Measurements from ENCODE around the gene RTN4RL2. TPM values are rescaled to one million over a fixed set of nuclear protein-coding genes. Genes with fewer than 3 reads are reported as not detected.
"Not testable (repeated sequence)": the region's sequence is repeated elsewhere in the genome, so short reads cannot be mapped to it uniquely, and the experiment has no call there.

RTN4RL2 gene
- total RNA-seq, 1 donor from 2014 or later, result 2.0 TPM

DNA sequence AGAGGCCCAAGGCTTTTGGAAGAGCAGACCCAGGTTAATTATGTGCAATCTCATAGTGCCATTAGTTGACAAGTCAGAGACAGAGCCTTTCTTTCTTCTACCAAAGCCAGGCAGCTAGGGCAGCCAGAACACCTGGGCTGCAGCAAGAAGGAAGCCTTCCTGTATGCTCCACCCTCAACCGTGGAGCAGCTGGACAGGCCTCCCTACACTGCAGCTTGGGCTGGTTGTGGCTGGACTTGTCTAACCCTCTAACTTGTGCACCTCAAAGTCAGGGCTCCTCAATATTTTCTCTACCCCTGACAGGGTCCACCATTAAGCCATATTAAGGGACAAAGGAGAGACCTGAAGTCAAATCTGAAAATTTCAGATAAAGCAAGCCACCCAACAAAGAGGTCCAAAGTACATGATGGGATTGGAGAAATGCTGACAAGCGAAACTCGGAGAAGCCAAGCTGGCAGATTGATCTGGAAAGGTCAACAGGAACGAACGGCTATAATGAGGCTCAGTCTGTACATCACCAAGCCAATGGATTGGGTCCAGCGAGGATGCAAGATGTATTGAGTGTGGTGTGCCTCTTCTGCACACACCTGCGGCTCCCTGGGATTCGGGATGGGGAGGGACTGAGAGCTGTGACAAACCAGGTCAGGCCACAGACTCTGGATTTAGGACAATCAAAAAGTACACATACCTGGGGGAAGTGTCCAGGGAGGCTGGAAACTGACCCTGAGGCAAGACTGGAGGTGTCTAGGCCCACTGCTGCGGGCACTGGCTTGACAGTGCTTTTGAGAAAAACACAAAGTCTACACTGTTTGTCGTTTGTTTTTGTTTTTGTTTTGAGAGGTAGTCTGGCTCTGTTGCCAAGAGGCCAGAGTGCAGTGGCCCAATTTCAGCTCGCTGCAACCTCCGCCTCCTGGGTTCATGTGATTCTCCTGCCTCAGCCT, 21.7 kb upstream of the RTN4RL2 start:
- intact Hi-C loops (cut with DNase I), result no loop called here
- Histone ChIP-seq H3K36me3 (no peaks in the 10 kb centered on the region), H3K27ac (no peak overlapping the region), H3K9me3 (no peaks in the 10 kb centered on the region), H3K4me3 (no peak overlapping the region), H3K27me3 (no peaks in the 10 kb centered on the region), H3K4me1 (peaks cover 14% of the 10 kb centered on the region)
- TF ChIP-seq, protein P1, sequence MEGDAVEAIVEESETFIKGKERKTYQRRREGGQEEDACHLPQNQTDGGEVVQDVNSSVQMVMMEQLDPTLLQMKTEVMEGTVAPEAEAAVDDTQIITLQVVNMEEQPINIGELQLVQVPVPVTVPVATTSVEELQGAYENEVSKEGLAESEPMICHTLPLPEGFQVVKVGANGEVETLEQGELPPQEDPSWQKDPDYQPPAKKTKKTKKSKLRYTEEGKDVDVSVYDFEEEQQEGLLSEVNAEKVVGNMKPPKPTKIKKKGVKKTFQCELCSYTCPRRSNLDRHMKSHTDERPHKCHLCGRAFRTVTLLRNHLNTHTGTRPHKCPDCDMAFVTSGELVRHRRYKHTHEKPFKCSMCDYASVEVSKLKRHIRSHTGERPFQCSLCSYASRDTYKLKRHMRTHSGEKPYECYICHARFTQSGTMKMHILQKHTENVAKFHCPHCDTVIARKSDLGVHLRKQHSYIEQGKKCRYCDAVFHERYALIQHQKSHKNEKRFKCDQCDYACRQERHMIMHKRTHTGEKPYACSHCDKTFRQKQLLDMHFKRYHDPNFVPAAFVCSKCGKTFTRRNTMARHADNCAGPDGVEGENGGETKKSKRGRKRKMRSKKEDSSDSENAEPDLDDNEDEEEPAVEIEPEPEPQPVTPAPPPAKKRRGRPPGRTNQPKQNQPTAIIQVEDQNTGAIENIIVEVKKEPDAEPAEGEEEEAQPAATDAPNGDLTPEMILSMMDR (IDR thresholded peaks at IDR 0.05), result no peak
- TF ChIP-seq POLR2AphosphoS5 (IDR thresholded peaks at IDR 0.05; ENCODE audit: insufficient read depth in 1 of 2, low read depth in 1 of 2) (no peak), POLR2A (IDR thresholded peaks at IDR 0.05) (no peak)
- no peak for DNase-seq (ENCODE audit: extremely low spot score in 2 of 2)

DNA sequence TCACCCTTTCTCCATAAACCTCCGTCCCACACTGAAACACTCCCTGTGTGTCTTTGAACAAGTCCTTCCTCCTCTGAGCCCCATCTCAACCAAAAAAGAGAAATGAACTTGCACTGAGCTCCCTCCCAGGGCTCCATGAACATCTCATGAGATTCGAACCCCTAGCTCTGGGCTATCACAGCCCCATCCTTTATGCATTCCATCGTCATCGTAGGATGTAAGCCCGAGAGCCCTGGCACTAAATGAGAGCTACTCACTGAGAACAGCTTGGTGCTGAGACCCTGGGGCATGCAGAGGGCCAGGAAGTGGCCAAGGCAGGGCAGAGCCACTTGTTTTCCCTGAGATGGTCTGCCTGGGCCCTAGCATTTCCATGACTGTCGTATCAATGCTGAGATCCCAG, 20.5 kb upstream of the RTN4RL2 start:
- H3K4me3 ChIP-seq, result no peak overlapping the region
- H3K4me1 ChIP-seq, result peaks cover 6% of the 10 kb centered on the region
- no peaks in the 10 kb centered on the region for H3K9me3 ChIP-seq
- DNase-seq (ENCODE audit: extremely low spot score in 2 of 2), result no peak
- H3K36me3 ChIP-seq, result no peaks in the 10 kb centered on the region
- intact Hi-C loops (cut with DNase I), result no loop called here
- no peak overlapping the region for H3K27ac ChIP-seq
- no peaks in the 10 kb centered on the region for H3K27me3 ChIP-seq
- TF ChIP-seq POLR2AphosphoS5 (IDR thresholded peaks at IDR 0.05; ENCODE audit: insufficient read depth in 1 of 2, low read depth in 1 of 2) (no peak), POLR2A (IDR thresholded peaks at IDR 0.05) (no peak)
- TF ChIP-seq, protein P1 (IDR thresholded peaks at IDR 0.05), result no peak

DNA sequence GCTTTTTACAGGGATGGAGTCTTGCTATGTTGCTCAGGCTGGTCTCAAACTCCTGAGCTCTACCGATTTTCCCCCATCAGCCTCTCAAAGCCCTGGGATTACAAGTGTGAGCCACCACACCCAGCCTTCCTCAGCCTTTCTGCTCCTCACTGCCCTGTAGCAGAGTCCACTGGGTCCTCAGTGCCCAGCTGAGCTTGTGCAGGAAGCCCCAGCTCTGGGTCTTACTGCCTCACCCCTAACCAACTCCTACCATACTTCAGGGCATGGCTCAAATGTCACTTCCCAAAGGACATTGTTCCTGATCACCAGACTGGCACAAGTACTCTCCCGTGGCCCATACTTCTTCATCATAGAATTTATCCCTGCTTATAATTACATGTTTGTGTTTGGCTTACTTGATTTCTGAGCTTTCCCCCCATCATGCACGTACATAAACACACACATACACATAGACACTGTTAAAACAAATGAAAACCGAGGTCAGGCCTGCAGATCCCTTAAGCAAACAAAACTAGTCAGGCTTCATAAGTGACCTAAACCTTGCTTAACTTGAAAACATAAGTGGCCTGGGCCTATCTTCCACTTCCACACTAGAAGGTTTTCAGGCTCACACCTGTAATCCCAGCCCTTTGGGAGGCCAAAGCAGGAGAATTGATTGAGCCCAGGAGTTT, 19.4 kb upstream of the RTN4RL2 start:
- TF ChIP-seq, protein P1 (IDR thresholded peaks at IDR 0.05), result no peak
- TF ChIP-seq POLR2A (IDR thresholded peaks at IDR 0.05) (no peak), POLR2AphosphoS5 (IDR thresholded peaks at IDR 0.05; ENCODE audit: insufficient read depth in 1 of 2, low read depth in 1 of 2) (no peak)
- Histone ChIP-seq H3K9me3 (no peaks in the 10 kb centered on the region), H3K4me3 (no peak overlapping the region), H3K27ac (no peak overlapping the region), H3K4me1 (no peaks in the 10 kb centered on the region), H3K36me3 (no peaks in the 10 kb centered on the region), H3K27me3 (no peaks in the 10 kb centered on the region)
- no peak for DNase-seq (ENCODE audit: extremely low spot score in 2 of 2)
- intact Hi-C loops (cut with DNase I), result no loop called here

DNA sequence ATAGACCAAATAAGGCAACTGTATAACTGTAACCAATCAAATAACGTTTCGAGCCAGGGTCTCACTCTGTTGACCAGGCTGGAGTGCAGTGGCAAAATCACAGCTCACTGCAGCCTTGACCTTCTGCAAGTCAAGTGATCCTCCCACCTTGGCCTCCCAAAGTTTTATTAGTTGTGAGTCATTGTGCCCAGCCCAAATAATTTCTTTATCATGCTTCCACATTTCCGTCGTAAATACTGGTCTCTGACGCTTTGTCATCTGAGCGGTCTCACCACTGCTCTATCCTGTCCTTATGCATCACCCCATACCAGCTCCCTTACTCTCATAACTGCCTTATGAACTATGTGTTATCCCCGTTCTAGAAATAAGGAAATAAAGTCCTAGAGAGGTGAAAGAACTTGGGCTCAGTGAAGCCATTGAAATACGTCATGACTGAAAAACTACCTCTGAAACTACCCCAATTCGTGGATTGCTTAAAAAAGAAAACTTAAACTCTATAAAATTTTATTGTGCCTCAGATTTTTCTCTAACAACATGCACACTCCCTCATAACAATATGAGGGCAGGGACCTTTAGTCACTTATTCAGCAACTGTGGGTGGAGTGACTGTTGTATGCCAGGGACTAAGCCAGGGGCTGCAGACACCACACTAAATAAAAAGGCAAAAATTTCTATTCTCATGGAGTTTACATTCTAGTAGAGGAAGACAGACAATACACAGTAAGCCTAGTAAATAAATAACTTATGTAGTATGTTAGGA, 15.8 kb upstream of the RTN4RL2 start:
- H3K27me3 ChIP-seq, result no peaks in the 10 kb centered on the region

DNA sequence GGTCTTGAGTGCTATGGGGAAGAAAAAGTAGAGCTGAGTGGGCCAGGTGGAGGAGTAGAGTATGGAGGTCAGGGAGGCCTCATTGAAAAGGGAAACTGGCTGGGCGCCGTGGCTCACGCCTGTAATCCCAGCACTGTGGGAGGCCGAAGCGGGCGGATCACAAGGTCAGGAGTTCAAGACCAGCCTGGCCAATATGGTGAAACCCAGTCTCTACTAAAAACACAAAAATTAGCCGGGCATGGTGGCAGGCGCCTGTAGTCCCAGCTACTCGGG, 15.3 kb upstream of the RTN4RL2 start:
- H3K27ac ChIP-seq, result peak overlapping the region; percentile 36
- H3K4me3 ChIP-seq; H3K27me3 ChIP-seq; intact Hi-C loops (cut with DNase I); DNase-seq (ENCODE audit: extremely low spot score in 2 of 2); H3K9me3 ChIP-seq; H3K36me3 ChIP-seq; H3K4me1 ChIP-seq: not testable (repeated sequence)

More for the DNA sequence above, 15.8 kb upstream of the RTN4RL2 start:
- DNase-seq (ENCODE audit: extremely low spot score in 2 of 2), result no peak
- Histone ChIP-seq H3K9me3 (no peaks in the 10 kb centered on the region), H3K4me3 (no peak overlapping the region), H3K36me3 (no peaks in the 10 kb centered on the region), H3K4me1 (no peaks in the 10 kb centered on the region), H3K27ac (peak overlapping the region; percentile 36)
- TF ChIP-seq POLR2AphosphoS5 (IDR thresholded peaks at IDR 0.05; ENCODE audit: insufficient read depth in 1 of 2, low read depth in 1 of 2) (no peak), POLR2A (IDR thresholded peaks at IDR 0.05) (no peak)
- TF ChIP-seq, protein P1 (IDR thresholded peaks at IDR 0.05), result no peak
- intact Hi-C loops (cut with DNase I), result no loop called here
